CD4-positive, alpha-beta T cell treated with Interleukin-10 for 1 hour (primary cell): ENCODE data around the gene TSPAN1.

Experiments used
- DNase-seq: peaks from one replicate; pipeline ENCODE4 v3.0.0-alpha.2; 2020

The TSPAN1 gene

GRCh38 chr1:46174448-46175231, at the start of gene TSPAN1:
TSPAN1 (plus strand) TSS chr1:46175087; CDS start chr1:46181108, 6,021 bp downstream.
- DNase-seq, result no peak

- DNase-seq, result no peak
These were observed 46.5 kb upstream of the TSPAN1 start for GRCh38 chr1:46128344-46128743.

GRCh38 chr1:46130121-46130520, 44.8 kb upstream of the TSPAN1 start:
- DNase-seq, result no peak

GRCh38 chr1:46130606-46131005, 44.3 kb upstream of the TSPAN1 start:
- no peak for DNase-seq

- DNase-seq, result no peak
These were observed 43.8 kb upstream of the TSPAN1 start for GRCh38 chr1:46131093-46131492.

- peak; percentile 22 for DNase-seq
These were observed 43.0 kb upstream of the TSPAN1 start for GRCh38 chr1:46131712-46132528.

GRCh38 chr1:46132529-46133180, 42.2 kb upstream of the TSPAN1 start, which contains the start of gene PIK3R3:
PIK3R3 (minus strand) TSS chr1:46132629; CDS start chr1:46131952, 677 bp downstream.
- DNase-seq, result peak; percentile 94

- DNase-seq, result no peak
These were observed 41.7 kb upstream of the TSPAN1 start for GRCh38 chr1:46133181-46133658.

GRCh38 chr1:46133781-46134350, 41.0 kb upstream of the TSPAN1 start:
- DNase-seq, result no peak

GRCh38 chr1:46134660-46135331, 40.1 kb upstream of the TSPAN1 start:
- no peak for DNase-seq

- DNase-seq, result no peak
These were observed 38.2 kb upstream of the TSPAN1 start for GRCh38 chr1:46136711-46137110.

- no peak for DNase-seq
These were observed 37.0 kb upstream of the TSPAN1 start for GRCh38 chr1:46137916-46138315.

GRCh38 chr1:46148318-46148717, 26.6 kb upstream of the TSPAN1 start:
- no peak for DNase-seq

GRCh38 chr1:46150085-46150484, 24.8 kb upstream of the TSPAN1 start:
- no peak for DNase-seq

- no peak for DNase-seq
These were observed 22.9 kb upstream of the TSPAN1 start for GRCh38 chr1:46152016-46152415.

GRCh38 chr1:46153228-46153627, 21.7 kb upstream of the TSPAN1 start:
- no peak for DNase-seq

- no peak for DNase-seq
These were observed 21.2 kb upstream of the TSPAN1 start for GRCh38 chr1:46153732-46154131.

GRCh38 chr1:46157916-46158311, 17.0 kb upstream of the TSPAN1 start:
- DNase-seq, result no peak

- no peak for DNase-seq
These were observed 16.3 kb upstream of the TSPAN1 start for GRCh38 chr1:46158312-46159281.

- no peak for DNase-seq
These were observed 15.4 kb upstream of the TSPAN1 start for GRCh38 chr1:46159516-46159915.

GRCh38 chr1:46160212-46160611, 14.7 kb upstream of the TSPAN1 start:
- no peak for DNase-seq
